K562 (cell line): Measurements from ENCODE around the gene PTPRU.

ENCODE experiments used
- BDP1 ChIP-seq: IDR thresholded peaks from 3 replicates; pipeline ENCODE4 v1.6.1; 2011; ENCODE audit not compliant: insufficient read length, insufficient read depth
- POLR2AphosphoS5 ChIP-seq: IDR thresholded peaks from 2 replicates; pipeline ENCODE4 v1.6.1; 2011; ENCODE audit warnings: mild to moderate bottlenecking, low read depth, low read length, moderate library complexity; ENCODE audit not compliant: control insufficient read depth, insufficient read depth
- TAF1 ChIP-seq: IDR thresholded peaks from 2 replicates; pipeline ENCODE4 v1.6.1; 2011; ENCODE audit warnings: mild to moderate bottlenecking, low read length, moderate library complexity; ENCODE audit not compliant: insufficient read depth, control insufficient read depth, severe bottlenecking; ENCODE audit errors: extremely low read depth
- ZNF174 ChIP-seq: fragments of 250-450 bp; sonication (Bioruptor Pico); IDR thresholded peaks from 2 replicates; pipeline ENCODE4 v1.4.0; 2020; ENCODE audit warnings: mild to moderate bottlenecking
- TF ChIP-seq, protein P1 (sequence below): sonication (generic); formaldehyde crosslinking; IDR thresholded peaks from 2 replicates; pipeline ENCODE4 v1.8.0; 2023; ENCODE audit warnings: mild to moderate bottlenecking, missing genetic modification reagents
- TF ChIP-seq, protein P2 (sequence below), 3 experiments: IDR thresholded peaks in 2 of 3; conservative IDR thresholded peaks in 1 of 3; 2 replicates each; pipeline ENCODE4 v1.5.1; 2011 to 2012; ENCODE audit warnings: low read length in 3 of 3, mild to moderate bottlenecking in 3 of 3, control low read depth in 2 of 3, improper control_type of control experiment in 1 of 3, inconsistent platforms in 1 of 3, low read depth in 1 of 3, mixed read lengths in 1 of 3, moderate library complexity in 1 of 3; ENCODE audit not compliant: insufficient read depth in 2 of 3

DNA sequence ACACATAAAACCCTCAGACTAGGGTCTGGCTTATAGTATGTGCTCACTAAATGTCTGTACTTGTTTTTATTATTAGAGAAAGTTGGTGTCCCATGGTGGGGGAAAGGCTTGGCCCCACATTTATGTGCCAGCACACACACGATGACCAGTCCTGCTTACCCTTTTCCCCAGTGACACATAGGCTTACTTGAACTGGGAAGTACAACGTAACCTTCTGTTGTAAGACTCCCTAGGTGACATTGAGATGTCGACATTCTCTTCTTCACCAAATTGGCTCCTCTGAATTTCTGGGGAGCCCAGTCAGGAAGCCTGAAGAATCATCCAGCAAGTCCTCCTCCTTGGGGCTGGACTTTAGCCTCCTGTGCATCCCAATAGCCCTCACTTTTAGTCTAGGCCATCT lies 3.9 kb upstream of the PTPRU start:
- TF ChIP-seq POLR2AphosphoS5 (no peak), ZNF174 (CRISPR knock-in tag) (no peak), BDP1 (no peak), TAF1 (no peak)
- TF ChIP-seq, protein P1, sequence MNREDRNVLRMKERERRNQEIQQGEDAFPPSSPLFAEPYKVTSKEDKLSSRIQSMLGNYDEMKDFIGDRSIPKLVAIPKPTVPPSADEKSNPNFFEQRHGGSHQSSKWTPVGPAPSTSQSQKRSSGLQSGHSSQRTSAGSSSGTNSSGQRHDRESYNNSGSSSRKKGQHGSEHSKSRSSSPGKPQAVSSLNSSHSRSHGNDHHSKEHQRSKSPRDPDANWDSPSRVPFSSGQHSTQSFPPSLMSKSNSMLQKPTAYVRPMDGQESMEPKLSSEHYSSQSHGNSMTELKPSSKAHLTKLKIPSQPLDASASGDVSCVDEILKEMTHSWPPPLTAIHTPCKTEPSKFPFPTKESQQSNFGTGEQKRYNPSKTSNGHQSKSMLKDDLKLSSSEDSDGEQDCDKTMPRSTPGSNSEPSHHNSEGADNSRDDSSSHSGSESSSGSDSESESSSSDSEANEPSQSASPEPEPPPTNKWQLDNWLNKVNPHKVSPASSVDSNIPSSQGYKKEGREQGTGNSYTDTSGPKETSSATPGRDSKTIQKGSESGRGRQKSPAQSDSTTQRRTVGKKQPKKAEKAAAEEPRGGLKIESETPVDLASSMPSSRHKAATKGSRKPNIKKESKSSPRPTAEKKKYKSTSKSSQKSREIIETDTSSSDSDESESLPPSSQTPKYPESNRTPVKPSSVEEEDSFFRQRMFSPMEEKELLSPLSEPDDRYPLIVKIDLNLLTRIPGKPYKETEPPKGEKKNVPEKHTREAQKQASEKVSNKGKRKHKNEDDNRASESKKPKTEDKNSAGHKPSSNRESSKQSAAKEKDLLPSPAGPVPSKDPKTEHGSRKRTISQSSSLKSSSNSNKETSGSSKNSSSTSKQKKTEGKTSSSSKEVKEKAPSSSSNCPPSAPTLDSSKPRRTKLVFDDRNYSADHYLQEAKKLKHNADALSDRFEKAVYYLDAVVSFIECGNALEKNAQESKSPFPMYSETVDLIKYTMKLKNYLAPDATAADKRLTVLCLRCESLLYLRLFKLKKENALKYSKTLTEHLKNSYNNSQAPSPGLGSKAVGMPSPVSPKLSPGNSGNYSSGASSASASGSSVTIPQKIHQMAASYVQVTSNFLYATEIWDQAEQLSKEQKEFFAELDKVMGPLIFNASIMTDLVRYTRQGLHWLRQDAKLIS = no peak
- TF ChIP-seq, protein P2, sequence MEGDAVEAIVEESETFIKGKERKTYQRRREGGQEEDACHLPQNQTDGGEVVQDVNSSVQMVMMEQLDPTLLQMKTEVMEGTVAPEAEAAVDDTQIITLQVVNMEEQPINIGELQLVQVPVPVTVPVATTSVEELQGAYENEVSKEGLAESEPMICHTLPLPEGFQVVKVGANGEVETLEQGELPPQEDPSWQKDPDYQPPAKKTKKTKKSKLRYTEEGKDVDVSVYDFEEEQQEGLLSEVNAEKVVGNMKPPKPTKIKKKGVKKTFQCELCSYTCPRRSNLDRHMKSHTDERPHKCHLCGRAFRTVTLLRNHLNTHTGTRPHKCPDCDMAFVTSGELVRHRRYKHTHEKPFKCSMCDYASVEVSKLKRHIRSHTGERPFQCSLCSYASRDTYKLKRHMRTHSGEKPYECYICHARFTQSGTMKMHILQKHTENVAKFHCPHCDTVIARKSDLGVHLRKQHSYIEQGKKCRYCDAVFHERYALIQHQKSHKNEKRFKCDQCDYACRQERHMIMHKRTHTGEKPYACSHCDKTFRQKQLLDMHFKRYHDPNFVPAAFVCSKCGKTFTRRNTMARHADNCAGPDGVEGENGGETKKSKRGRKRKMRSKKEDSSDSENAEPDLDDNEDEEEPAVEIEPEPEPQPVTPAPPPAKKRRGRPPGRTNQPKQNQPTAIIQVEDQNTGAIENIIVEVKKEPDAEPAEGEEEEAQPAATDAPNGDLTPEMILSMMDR (IDR thresholded peaks at IDR 0.05 in 2 of 3, conservative IDR thresholded peaks at IDR 0.05 in 1 of 3; ENCODE audit: insufficient read depth in 2 of 3, low read depth in 1 of 3, low read length in 3 of 3) = no peak
